Stimulated activated CD4-positive, alpha-beta T cell treated with anti-CD3 and anti-CD28 coated beads, Interleukin-4, amount 100 ng/mL, for 24 hours (primary cell): ENCODE data around the gene MOSMO.
"Not testable (repeated sequence)": the region's sequence is repeated elsewhere in the genome, so short reads cannot be mapped to it uniquely, and the experiment has no call there.

Source experiments
- DNase-seq: peaks from one replicate; pipeline ENCODE4 v3.0.0-alpha.2; 2020

MOSMO gene

GRCh38 chr16:22007509-22008214 lies at the start of gene MOSMO:
Gene MOSMO (plus strand): TSS chr16:22008111. CDS start chr16:22008302, 191 bp downstream.
- peak; percentile 69 for DNase-seq

GRCh38 chr16:21959050-21959449 lies 48.9 kb upstream of the MOSMO start:
- DNase-seq: no peak

- no peak for DNase-seq
Observed at GRCh38 chr16:21962475-21962874, 45.4 kb upstream of the MOSMO start.

DNA sequence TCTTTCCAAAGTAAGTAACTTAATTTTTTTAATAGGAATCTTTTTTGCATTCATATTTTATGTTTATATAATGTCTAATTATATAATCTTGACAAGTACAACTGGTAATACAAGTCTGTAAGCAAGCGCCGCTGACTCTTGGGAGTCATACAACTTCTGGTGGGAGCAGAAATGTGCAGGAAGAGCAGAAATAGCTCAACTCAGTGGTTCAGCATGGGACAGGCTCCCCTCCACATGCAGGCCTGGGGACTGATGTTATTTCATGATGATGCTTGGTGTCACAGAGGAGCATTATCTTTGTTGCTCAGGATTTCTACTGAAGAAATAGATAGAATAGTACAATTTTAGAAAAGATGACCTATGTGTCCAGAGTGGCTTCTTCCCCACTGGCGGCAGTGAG lies 44.0 kb upstream of the MOSMO start:
- no peak for DNase-seq

DNA sequence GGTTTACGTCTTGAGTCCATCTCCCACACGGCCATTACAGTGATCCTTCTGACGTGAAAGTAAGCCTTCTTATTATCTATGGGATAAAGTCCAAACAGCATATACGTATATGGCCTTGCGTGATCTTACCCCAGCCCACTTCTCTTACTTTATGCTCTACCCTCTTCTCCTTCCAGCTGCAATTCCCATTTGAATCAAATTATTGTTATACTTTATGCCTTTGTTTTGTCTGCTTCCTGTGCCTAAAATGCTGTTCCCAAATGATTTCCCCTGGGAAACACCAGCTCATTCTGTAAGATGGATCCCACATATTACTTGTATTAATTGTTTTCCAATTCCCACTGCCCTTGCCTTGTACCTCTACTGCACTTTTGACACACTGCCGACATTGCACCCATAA lies 43.6 kb upstream of the MOSMO start:
- DNase-seq: no peak

GRCh38 chr16:21971856-21972255 lies 36.1 kb upstream of the MOSMO start:
- no peak for DNase-seq

DNA sequence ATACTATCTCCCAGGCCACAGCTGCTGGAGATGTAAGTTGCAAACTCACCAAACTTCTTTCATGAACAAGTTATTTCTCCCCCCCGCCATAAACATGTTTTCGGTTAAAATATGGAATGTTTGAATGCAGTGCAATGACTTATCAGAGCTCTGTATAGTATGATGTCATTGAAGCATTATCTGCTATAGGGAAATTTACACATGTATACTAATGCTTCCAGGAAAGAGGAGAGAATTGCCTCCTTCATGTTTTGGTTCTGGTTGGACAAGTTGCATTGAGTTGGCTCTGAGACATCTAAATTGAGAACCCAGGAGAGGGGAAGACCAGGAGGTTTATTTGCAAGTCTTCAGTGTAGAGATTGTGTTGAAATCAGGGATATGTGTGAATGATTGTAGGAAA lies 34.0 kb upstream of the MOSMO start:
- DNase-seq: no peak

DNA sequence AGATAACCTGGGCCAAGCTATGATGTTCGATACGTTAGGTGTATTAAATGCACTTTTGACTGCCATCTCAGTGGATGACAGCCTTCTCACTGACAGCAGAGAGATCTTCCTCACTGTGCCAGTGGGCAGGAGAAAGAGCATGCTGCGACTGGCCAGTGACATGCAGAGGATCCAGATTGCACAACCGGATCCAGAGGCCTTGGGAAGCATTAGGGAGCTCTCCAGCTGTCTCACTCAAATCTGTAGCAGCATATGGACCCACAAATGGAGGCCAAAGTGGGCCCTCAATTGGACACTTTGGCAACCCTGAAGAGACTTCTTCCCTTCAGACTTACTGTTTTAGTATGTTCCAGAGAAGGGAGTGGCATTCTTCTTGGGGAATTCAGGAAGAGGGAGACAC lies 27.9 kb upstream of the MOSMO start:
- DNase-seq: no peak

GRCh38 chr16:21982108-21982507 lies 25.8 kb upstream of the MOSMO start:
- DNase-seq: no peak

GRCh38 chr16:21984062-21984461 lies 23.8 kb upstream of the MOSMO start:
- no peak for DNase-seq

DNA sequence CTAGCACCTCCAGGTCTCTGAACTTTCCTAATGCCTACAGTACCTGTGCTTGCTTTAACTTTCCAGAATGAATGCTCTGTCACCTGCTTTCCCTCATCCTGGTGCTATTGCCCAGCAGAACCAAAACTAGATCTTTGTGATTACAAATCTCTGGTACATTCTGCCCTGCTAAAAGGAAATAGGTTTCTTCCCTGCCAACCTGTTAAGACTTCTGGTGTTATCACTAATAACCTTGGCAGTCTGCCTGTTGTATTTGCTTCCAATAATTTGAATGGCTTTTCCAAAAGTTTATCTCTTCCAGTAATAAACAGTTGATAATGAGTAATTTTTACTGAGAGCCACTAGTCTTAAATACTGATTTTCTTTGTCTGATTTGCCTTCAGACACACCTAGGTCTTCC lies 22.4 kb upstream of the MOSMO start:
- DNase-seq: no peak

DNA sequence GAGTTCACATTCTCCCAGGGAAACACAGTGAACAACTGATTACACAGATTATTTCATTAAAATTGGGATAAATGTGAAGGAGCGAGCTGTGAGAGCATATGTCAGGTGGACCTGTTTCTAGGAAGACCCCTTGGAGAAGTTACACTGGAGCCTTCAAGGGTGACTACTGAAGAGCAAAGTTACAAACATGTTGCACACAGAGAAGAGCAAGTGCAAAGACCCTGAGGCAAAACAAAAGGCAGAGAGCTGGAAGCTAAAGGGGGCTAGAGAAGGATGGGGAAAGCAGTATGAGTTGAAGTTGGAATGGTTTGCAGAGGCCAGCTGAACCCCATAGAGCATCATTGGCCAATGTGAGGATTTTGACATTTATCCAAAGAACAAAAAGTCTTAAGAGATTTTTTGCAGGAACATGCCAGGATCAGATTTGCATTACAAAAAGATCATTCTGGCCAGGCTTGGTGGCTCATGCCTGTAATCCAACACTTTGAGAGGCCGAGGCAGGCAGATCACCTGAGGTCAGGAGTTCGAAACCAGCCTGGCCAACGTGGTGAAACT lies 21.1 kb upstream of the MOSMO start:
- no peak for DNase-seq

DNA sequence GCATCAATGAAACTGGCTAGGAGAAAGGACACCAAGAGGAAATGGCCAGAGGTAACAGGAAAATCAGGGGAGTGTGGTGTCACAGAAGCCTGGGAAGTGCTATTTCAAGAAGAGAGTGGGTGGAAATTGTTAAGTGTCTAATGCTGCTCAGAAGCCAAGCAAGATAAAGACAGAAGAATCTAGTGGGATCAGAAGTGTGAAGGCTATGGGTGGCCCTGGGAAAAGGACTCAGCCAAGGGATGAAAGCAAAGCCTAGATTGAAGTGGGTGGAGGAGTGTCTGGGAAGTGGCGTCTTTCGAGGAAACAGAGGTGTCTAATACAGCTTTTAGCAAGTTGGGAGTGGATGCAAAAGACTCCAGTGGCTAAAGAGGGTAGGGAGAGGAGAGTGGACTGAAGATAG lies 20.4 kb upstream of the MOSMO start:
- no peak for DNase-seq

GRCh38 chr16:21989133-21989532 lies 18.8 kb upstream of the MOSMO start:
- no peak for DNase-seq

DNA sequence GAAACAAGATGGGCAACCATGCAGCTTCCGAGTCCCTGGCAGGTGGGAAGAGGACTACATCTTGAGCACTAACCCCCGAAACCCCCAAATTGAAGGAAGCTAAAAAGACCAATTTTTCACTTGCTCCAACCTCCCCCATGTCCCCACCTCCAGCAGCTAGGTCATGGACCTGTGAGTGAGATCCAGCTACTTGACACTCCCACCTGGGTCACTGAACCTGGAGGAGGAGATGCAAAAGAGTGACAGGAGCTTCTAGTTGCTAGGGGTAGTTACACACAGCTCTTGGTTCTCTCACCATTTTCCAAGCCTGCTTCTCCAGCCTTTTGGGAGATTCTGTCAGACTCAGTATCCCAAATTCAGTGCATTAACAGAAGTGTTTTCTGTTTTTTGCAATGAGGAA lies 18.2 kb upstream of the MOSMO start:
- DNase-seq: no peak

GRCh38 chr16:21990381-21990944 lies 17.4 kb upstream of the MOSMO start:
- no peak for DNase-seq

DNA sequence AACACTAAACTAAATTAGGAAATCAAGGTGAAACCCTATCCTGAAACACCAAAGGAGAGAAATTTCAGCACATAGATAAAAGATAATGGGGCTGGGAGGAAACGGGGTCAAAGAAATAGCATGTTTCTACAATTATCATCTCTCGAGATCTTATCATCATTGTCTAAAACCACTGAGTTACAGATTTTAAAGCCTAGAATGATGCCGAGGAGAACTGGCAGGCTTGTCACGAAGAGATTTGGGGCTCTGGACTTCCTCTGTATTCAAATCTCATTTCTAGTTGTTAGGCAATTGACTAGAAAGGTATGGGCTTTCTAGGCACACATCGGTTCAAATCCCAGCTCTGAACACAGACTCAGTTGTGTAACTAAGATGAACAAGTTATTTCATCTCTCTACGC lies 16.3 kb upstream of the MOSMO start:
- no peak for DNase-seq

- DNase-seq: no peak
Observed at GRCh38 chr16:21994856-21995465, 12.9 kb upstream of the MOSMO start.

DNA sequence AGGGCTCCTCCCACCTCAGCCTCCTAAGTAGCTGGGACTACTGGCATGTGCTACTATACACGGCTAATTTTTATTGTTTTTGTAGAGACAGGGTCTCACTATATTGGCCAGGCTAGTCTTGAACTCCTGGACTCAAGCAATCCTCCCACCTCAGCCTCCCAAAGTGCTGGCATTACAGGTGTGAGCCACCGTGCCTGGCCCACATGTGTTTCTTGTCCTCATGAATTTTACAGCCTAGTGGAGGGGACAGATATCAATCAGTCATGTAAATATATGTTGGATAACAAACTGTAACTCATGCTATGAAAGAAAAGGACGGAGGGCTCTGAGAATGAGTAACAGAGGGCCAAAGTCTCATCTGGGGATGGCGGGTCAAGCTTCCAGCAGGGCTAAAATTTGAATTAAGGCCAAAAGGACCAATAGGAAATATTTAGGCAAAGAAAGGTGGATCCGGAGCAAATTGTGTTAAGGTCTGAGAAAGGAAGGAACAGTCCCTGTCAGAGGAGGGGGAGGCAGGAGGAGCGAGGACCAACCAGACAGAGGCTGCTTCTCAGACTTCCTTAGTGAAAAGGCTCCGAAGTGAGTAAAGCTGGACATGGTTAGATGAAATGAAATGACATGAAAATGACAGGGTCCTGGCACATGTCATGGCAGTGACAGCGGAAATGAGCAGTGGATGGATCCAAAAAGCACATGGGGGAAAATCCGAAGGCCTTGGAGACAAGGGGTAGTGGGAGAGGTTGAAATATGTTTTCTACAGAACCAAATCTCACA lies 10.8 kb upstream of the MOSMO start:
- no peak for DNase-seq

DNA sequence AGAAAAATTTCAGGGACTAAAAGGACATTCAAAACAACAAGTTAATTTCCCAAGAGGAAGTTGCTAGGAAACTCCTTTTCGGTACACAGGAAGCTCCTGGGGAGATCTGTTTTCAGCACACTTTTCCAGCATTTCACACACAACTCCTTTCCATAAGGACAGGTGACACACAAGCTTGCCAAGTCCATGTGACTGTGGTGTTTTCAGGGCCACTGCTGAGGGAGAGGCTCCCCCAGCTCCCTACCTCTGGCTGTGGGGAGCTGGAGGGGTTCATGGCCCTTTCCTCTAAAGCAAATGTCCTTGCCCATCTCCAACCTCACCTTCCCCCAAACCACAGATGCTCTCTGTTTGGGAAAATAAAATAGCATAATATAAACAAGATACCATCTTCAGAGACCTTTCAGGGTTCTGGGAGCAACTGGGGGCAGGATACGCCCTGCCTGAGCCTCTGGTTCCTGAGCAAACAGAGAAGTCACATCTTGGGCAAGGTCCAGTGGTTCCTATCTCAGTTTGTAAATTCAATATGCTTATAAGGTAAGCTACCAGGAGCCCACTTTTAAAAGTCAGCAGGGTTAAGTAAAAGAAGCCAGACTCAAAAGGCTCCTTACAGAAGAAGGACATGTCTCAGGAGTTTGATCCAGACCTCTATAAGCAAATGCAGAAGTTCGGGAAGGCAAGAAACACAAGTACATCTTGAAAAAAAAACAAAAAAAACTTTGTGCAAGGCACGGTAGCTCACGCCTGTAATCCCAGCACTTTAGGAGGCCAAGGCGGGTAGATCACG lies 10.0 kb upstream of the MOSMO start:
- DNase-seq: no peak

- DNase-seq: no peak
Observed at GRCh38 chr16:22001591-22001990, 6.3 kb upstream of the MOSMO start.

GRCh38 chr16:22002047-22002446 lies 5.9 kb upstream of the MOSMO start:
- DNase-seq: not testable (repeated sequence)

DNA sequence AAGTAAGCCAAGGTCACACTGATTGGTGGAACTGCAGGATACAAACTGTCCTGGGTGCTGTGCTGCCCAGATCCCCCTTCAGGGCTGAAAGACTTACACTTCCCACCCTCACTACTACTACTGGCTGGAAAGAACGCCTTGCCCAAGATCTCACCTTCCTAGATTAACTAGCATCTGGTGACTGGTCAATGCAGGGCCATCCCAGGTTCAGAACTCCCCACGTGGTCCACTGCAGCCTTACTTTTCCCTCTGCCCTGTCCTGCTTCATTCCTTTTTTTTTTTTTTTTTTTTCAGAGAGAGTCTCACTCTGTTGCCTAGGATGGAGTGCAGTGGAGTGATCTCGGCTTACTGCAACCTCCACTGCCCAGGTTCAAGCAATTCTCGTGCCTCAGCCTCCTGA lies 4.7 kb upstream of the MOSMO start:
- DNase-seq: no peak
